ENCODE data around the gene OR4B1. TPM values are rescaled to one million over a fixed set of nuclear protein-coding genes. Genes with fewer than 3 reads are reported as not detected.

Gene OR4B1
- total and polyA plus RNA-seq, 2 of the 8 experiments (the other 6 are each of a cell fraction or from before 2014, with no cell fraction given), result not detected

- WGBS, 2 experiments (ENCODE audit: extremely low coverage in 1 of 2, insufficient coverage in 1 of 2, insufficient read length in 1 of 2, insufficient replicate concordance in 2 of 2, low coverage in 1 of 2, low lambda C conversion rate in 2 of 2, missing lambda C conversion rate in 1 of 2), result 71% methylated on average over 4 of the region's 4 CpGs; no CpG with 5 or more reads in 1 of the 2 experiments
- Histone ChIP-seq H3K27ac (ENCODE audit: low read depth, low read length) (no peak overlapping the region), H3K79me2 (ENCODE audit: control insufficient read depth in 1 of 2, insufficient read depth in 2 of 2, low read length in 2 of 2) (no peaks in the 10 kb centered on the region), H4K20me1 (replicated peaks in 1 of 2; ENCODE audit: control insufficient read depth in 1 of 2, insufficient read depth in 2 of 2, low read length in 2 of 2) (no peaks in the 10 kb centered on the region), H3K23ac (ENCODE audit: insufficient read length) (no peak overlapping the region), H4K8ac (ENCODE audit: extremely low read depth, insufficient read depth, low read length) (no peak overlapping the region), H3K14ac (ENCODE audit: insufficient read length) (no peak overlapping the region), H3K4me2 (ENCODE audit: insufficient read depth in 1 of 2, low read depth in 2 of 2, low read length in 2 of 2) (no peak overlapping the region), H2BK12ac (ENCODE audit: low read depth, low read length) (no peak overlapping the region), H3K79me1 (ENCODE audit: low read depth, low read length) (no peaks in the 10 kb centered on the region), H3K36me3 (ENCODE audit: control insufficient read depth in 2 of 4, insufficient read depth in 4 of 4, low read length in 3 of 4) (no peaks in the 10 kb centered on the region), H3K23me2 (ENCODE audit: low read depth, low read length) (no peaks in the 10 kb centered on the region), H3K4ac (replicated peaks; ENCODE audit: insufficient read length, low read depth, low read length) (no peak overlapping the region), H3K9ac (replicated peaks in 1 of 4; ENCODE audit: extremely low read depth in 1 of 4, low read depth in 3 of 4, low read length in 3 of 4) (no peak overlapping the region), H2AFZ (ENCODE audit: low read length) (no peak overlapping the region), H2AK5ac (ENCODE audit: low read depth, low read length) (no peak overlapping the region), H3K4me3 (ENCODE audit: extremely low read depth in 1 of 4, insufficient read depth in 2 of 4, low read depth in 3 of 4, low read length in 4 of 4) (no peak overlapping the region), H2BK120ac (replicated peaks; ENCODE audit: low read depth, low read length) (no peak overlapping the region), H3K27me3 (replicated peaks in 1 of 4; ENCODE audit: control insufficient read depth in 3 of 4, extremely low read depth in 1 of 4, insufficient read depth in 3 of 4, low read length in 3 of 4) (peaks cover 0 to 1% (median 0%) of the 10 kb centered on the region in 4 experiments; a peak in 2 of 7 replicates), H2BK15ac (ENCODE audit: low read length) (no peak overlapping the region), H2BK5ac (ENCODE audit: low read depth, low read length) (no peak overlapping the region), H3K56ac (replicated peaks; ENCODE audit: insufficient read length, low read depth, low read length) (no peak overlapping the region), H4K91ac (replicated peaks; ENCODE audit: insufficient read length, low read length) (no peak overlapping the region), H3K18ac (ENCODE audit: extremely low read depth, low read length) (no peak overlapping the region), H3K4me1 (replicated peaks in 1 of 4; ENCODE audit: control insufficient read depth in 3 of 4, insufficient read depth in 4 of 4, low read length in 3 of 4) (no peaks in the 10 kb centered on the region), H2BK20ac (ENCODE audit: low read length) (no peak overlapping the region), H4K5ac (ENCODE audit: insufficient read length, low read depth, low read length) (no peak overlapping the region), H3K9me3 (ENCODE audit: insufficient read depth in 2 of 2, low read depth in 1 of 2, low read length in 1 of 2) (peaks cover 32 to 51% of the 10 kb centered on the region in 2 experiments)
- no peak for FAIRE-seq
- ChIA-PET CTCF (ENCODE audit: partially characterized antibody) (no interaction called here), POLR2A (ENCODE audit: partially characterized antibody) (no interaction called here)
- no peak for TF ChIP-seq KDM5A (IDR thresholded peaks at IDR 0.05; ENCODE audit: low read length)
- TF ChIP-seq CHD1 (IDR thresholded peaks at IDR 0.05; ENCODE audit: low read depth, low read length), result no peak
- no peak for TF ChIP-seq TAF7 (optimal IDR thresholded peaks at IDR 0.05; ENCODE audit: borderline replicate concordance, low read depth, low read length)
- TF ChIP-seq E2F6 (IDR thresholded peaks at IDR 0.05), result no peak
- TF ChIP-seq GTF2F1 (IDR thresholded peaks at IDR 0.05; ENCODE audit: borderline replicate concordance, low read depth, low read length), result no peak
- TF ChIP-seq SUZ12 (IDR thresholded peaks at IDR 0.05; ENCODE audit: low read length), result no peak
- no peak for TF ChIP-seq HDAC2 (IDR thresholded peaks at IDR 0.05; ENCODE audit: borderline replicate concordance in 1 of 2, low read depth in 2 of 2, low read length in 2 of 2)
- DNase-seq (ENCODE audit: low read depth in 1 of 2, low spot score in 2 of 2), result no peak
Measured at GRCh38 chr11:48182860-48183526, 33.6 kb upstream of the OR4B1 start.
